HEK293 (cell line): Measurements from ENCODE around the gene GBGT1.

Source experiments
- CTCF ChIP-seq: fragments of 450-650 bp; formaldehyde crosslinking; IDR thresholded peaks from 2 replicates; pipeline ENCODE4 v1.5.1; 2016; ENCODE audit warnings: missing biosample characterization, missing genetic modification characterization
- ELK4 ChIP-seq: IDR thresholded peaks from 2 replicates; pipeline ENCODE4 v1.6.1; 2011; ENCODE audit warnings: mild to moderate bottlenecking, low read depth, low read length, borderline replicate concordance
- INSM2 ChIP-seq: fragments of 450-650 bp; formaldehyde crosslinking; IDR thresholded peaks from 2 replicates; pipeline ENCODE4 v1.5.1; 2016; ENCODE audit warnings: missing biosample characterization, missing genetic modification characterization
- ZBTB20 ChIP-seq: fragments of 450-650 bp; formaldehyde crosslinking; IDR thresholded peaks from 2 replicates; pipeline ENCODE4 v1.5.1; 2016; ENCODE audit warnings: missing biosample characterization, missing genetic modification characterization
- ZNF112 ChIP-seq: fragments of 450-650 bp; formaldehyde crosslinking; IDR thresholded peaks from 2 replicates; pipeline ENCODE4 v1.5.0; 2017; ENCODE audit warnings: missing biosample characterization, missing genetic modification characterization
- ZNF138 ChIP-seq: fragments of 450-650 bp; formaldehyde crosslinking; IDR thresholded peaks from 2 replicates; pipeline ENCODE4 v1.5.1; 2016; ENCODE audit warnings: missing biosample characterization, missing genetic modification characterization, borderline replicate concordance
- ZNF274 ChIP-seq, 2 experiments: fragments of 200-500 bp in 1 of 2; fragments of 450-650 bp in 1 of 2; sonication (Bioruptor generic) in 1 of 2; formaldehyde crosslinking in 1 of 2; IDR thresholded peaks; 2 replicates each; pipeline versions ENCODE4 v1.5.1 to v1.6.1; 2014 to 2016; ENCODE audit warnings: borderline replicate concordance in 1 of 2, inconsistent platforms in 1 of 2, low read length in 1 of 2, missing biosample characterization in 1 of 2, missing genetic modification characterization in 1 of 2
- ZNF37A ChIP-seq: fragments of 450-650 bp; IDR thresholded peaks from 2 replicates; pipeline ENCODE4 v1.5.1; 2018; ENCODE audit warnings: missing biosample characterization, missing genetic modification characterization
- ZNF660 ChIP-seq: fragments of 450-650 bp; IDR thresholded peaks from 2 replicates; pipeline ENCODE4 v1.5.1; 2018; ENCODE audit warnings: missing biosample characterization, mild to moderate bottlenecking, missing genetic modification characterization
- ZSCAN30 ChIP-seq: fragments of 450-650 bp; IDR thresholded peaks from 2 replicates; pipeline ENCODE4 v1.5.1; 2018; ENCODE audit warnings: missing biosample characterization, mild to moderate bottlenecking, missing genetic modification characterization, moderate library complexity
- TF ChIP-seq, protein P1 (sequence below): fragments of 450-650 bp; formaldehyde crosslinking; IDR thresholded peaks from 2 replicates; pipeline ENCODE4 v1.5.1; 2016; ENCODE audit warnings: missing biosample characterization, missing genetic modification characterization
- TF ChIP-seq, protein P2 (sequence below): fragments of 450-650 bp; formaldehyde crosslinking; conservative IDR thresholded peaks from 2 replicates; pipeline ENCODE4 v1.5.1; 2016; ENCODE audit warnings: low read depth, missing biosample characterization, missing genetic modification characterization
- TF ChIP-seq, protein P3 (sequence below): sonication (generic); formaldehyde crosslinking; IDR thresholded peaks from 2 replicates; pipeline ENCODE4 v1.8.1; 2022; ENCODE audit warnings: mild to moderate bottlenecking, moderate library complexity, missing genetic modification reagents

DNA sequence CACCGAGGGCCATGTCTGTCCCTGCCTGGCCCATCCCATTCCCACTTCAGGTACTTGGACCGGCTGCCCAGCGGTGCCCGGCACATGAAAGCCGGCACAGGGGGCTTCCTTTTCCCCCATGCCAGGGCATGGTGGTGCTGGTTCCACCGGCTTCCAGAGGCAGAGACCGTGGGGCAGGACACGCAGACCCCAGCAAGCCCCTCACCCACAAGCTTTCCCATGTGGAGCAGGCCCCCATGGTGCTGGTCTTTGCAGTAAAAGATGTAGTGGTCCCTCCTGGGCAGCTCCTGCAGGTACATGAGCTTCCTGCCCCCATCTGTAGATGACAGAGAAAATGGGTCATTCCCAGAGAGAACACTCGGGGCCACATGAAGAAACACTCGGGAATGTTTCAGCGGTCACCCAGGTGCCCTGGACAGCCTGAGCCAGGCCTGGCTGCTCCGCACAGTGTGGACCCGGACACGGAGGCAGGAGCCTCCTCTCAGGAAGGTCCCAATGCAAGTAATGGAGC, 43.4 kb upstream of the GBGT1 start:
- TF ChIP-seq, protein P1, sequence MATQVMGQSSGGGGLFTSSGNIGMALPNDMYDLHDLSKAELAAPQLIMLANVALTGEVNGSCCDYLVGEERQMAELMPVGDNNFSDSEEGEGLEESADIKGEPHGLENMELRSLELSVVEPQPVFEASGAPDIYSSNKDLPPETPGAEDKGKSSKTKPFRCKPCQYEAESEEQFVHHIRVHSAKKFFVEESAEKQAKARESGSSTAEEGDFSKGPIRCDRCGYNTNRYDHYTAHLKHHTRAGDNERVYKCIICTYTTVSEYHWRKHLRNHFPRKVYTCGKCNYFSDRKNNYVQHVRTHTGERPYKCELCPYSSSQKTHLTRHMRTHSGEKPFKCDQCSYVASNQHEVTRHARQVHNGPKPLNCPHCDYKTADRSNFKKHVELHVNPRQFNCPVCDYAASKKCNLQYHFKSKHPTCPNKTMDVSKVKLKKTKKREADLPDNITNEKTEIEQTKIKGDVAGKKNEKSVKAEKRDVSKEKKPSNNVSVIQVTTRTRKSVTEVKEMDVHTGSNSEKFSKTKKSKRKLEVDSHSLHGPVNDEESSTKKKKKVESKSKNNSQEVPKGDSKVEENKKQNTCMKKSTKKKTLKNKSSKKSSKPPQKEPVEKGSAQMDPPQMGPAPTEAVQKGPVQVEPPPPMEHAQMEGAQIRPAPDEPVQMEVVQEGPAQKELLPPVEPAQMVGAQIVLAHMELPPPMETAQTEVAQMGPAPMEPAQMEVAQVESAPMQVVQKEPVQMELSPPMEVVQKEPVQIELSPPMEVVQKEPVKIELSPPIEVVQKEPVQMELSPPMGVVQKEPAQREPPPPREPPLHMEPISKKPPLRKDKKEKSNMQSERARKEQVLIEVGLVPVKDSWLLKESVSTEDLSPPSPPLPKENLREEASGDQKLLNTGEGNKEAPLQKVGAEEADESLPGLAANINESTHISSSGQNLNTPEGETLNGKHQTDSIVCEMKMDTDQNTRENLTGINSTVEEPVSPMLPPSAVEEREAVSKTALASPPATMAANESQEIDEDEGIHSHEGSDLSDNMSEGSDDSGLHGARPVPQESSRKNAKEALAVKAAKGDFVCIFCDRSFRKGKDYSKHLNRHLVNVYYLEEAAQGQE (tag by site-specific recombination): no peak
- TF ChIP-seq, protein P2, sequence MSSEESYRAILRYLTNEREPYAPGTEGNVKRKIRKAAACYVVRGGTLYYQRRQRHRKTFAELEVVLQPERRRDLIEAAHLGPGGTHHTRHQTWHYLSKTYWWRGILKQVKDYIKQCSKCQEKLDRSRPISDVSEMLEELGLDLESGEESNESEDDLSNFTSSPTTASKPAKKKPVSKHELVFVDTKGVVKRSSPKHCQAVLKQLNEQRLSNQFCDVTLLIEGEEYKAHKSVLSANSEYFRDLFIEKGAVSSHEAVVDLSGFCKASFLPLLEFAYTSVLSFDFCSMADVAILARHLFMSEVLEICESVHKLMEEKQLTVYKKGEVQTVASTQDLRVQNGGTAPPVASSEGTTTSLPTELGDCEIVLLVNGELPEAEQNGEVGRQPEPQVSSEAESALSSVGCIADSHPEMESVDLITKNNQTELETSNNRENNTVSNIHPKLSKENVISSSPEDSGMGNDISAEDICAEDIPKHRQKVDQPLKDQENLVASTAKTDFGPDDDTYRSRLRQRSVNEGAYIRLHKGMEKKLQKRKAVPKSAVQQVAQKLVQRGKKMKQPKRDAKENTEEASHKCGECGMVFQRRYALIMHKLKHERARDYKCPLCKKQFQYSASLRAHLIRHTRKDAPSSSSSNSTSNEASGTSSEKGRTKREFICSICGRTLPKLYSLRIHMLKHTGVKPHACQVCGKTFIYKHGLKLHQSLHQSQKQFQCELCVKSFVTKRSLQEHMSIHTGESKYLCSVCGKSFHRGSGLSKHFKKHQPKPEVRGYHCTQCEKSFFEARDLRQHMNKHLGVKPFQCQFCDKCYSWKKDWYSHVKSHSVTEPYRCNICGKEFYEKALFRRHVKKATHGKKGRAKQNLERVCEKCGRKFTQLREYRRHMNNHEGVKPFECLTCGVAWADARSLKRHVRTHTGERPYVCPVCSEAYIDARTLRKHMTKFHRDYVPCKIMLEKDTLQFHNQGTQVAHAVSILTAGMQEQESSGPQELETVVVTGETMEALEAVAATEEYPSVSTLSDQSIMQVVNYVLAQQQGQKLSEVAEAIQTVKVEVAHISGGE: no peak
- TF ChIP-seq ZNF274 (IDR thresholded peaks at IDR 0.05; ENCODE audit: low read length): no peak
- no peak for TF ChIP-seq ZNF274 (tag by site-specific recombination; IDR thresholded peaks at IDR 0.05; ENCODE audit: borderline replicate concordance)
- no peak for TF ChIP-seq CTCF
- TF ChIP-seq INSM2 (tag by site-specific recombination): no peak
- no peak for TF ChIP-seq ZBTB20 (tag by site-specific recombination)
- TF ChIP-seq ZNF660 (tag by site-specific recombination): no peak
- TF ChIP-seq ZNF112 (tag by site-specific recombination): no peak
- TF ChIP-seq, protein P3, sequence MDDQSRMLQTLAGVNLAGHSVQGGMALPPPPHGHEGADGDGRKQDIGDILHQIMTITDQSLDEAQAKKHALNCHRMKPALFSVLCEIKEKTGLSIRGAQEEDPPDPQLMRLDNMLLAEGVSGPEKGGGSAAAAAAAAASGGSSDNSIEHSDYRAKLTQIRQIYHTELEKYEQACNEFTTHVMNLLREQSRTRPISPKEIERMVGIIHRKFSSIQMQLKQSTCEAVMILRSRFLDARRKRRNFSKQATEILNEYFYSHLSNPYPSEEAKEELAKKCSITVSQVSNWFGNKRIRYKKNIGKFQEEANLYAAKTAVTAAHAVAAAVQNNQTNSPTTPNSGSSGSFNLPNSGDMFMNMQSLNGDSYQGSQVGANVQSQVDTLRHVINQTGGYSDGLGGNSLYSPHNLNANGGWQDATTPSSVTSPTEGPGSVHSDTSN (CRISPR knock-in tag): no peak
- no peak for TF ChIP-seq ZSCAN30 (tag by site-specific recombination)
- no peak for TF ChIP-seq ZNF138 (tag by site-specific recombination)
- no peak for TF ChIP-seq ZNF37A (tag by site-specific recombination)
- TF ChIP-seq ELK4: no peak
